B cell (primary cell): ENCODE data around the gene EFEMP1. TPM values are rescaled to one million over a fixed set of nuclear protein-coding genes. Genes with fewer than 3 reads are reported as not detected.

Experiments used
- ATAC-seq: fragments of 200-7000 bp; cut with Tn5 transposase; one replicate; pipeline ENCODE4 v1.10.0; 2021; ENCODE audit warnings: low read depth, mild to moderate bottlenecking, moderate number of reproducible peaks, moderate library complexity
- CTCF ChIA-PET: fragments of 350-600 bp; sonication (Branson Sonifier 250); formaldehyde crosslinking; loops from one replicate; lab custom pipeline; 2021; ENCODE audit warnings: antibody characterized with exemption, inconsistent platforms; lab: Charles Lee
- POLR2A ChIA-PET: fragments of 350-600 bp; sonication (Branson Sonifier 250); formaldehyde crosslinking; loops from one replicate; lab custom pipeline; 2021; ENCODE audit warnings: antibody characterized with exemption; lab: Charles Lee
- DNase-seq: peaks from one replicate; pipeline ENCODE4 v3.0.0; 2013
- H2AFZ ChIP-seq: 2 replicates; pipeline ENCODE4 v1.6.1; 2012; ENCODE audit warnings: mild to moderate bottlenecking, low read depth, low read length; ENCODE audit not compliant: insufficient read depth, poor library complexity, severe bottlenecking
- H3K27ac ChIP-seq, 2 donors: 1 replicate in 1 of 2; 2 replicates in 1 of 2; pipeline ENCODE4 v1.5.1; 2012 to 2013; ENCODE audit warnings: low read length in 2 of 2, mild to moderate bottlenecking in 2 of 2, moderate library complexity in 1 of 2
- H3K27me3 ChIP-seq, 4 experiments: fragments of 200-600 bp in 1 of 4; sonication (generic) in 1 of 4; replicated peaks in 1 of 4; 1 replicate in 2 of 4; 2 replicates in 2 of 4; pipeline versions ENCODE4 v1.6.1 to v1.7.0; 2013 to 2016; ENCODE audit warnings: low read length in 3 of 4, mild to moderate bottlenecking in 2 of 4, mixed read lengths in 1 of 4, moderate library complexity in 1 of 4; ENCODE audit not compliant: insufficient read depth in 4 of 4, control insufficient read depth in 3 of 4; ENCODE audit errors: control extremely low read depth in 1 of 4
- H3K36me3 ChIP-seq, 2 experiments: replicated peaks in 1 of 2; 1 replicate in 1 of 2; 2 replicates in 1 of 2; pipeline versions ENCODE4 v1.6.1 to v1.7.1; 2013; ENCODE audit warnings: low read length in 1 of 2; ENCODE audit not compliant: insufficient read depth in 2 of 2, control insufficient read depth in 1 of 2; ENCODE audit errors: control extremely low read depth in 1 of 2, extremely low read depth in 1 of 2
- H3K4me1 ChIP-seq, 2 donors: fragments of 200-600 bp in 1 of 2; sonication (generic) in 1 of 2; 1 replicate in 1 of 2; 2 replicates in 1 of 2; pipeline versions ENCODE4 v1.5.1 to v1.6.1; 2013 to 2017; ENCODE audit warnings: low read length in 2 of 2; ENCODE audit not compliant: control insufficient read depth in 2 of 2, insufficient read depth in 2 of 2
- H3K4me2 ChIP-seq: replicated peaks from 2 replicates; pipeline ENCODE3; 2012; ENCODE audit warnings: mild to moderate bottlenecking, low read depth, low read length; ENCODE audit not compliant: poor library complexity, severe bottlenecking
- H3K4me3 ChIP-seq, 5 experiments: fragments of 200-600 bp in 1 of 5; sonication (generic) in 1 of 5; 1 replicate in 3 of 5; 2 replicates in 2 of 5; pipeline versions ENCODE4 v1.5.1 to v1.7.0; 2011 to 2016; ENCODE audit warnings: low read length in 4 of 5, mild to moderate bottlenecking in 4 of 5, low read depth in 2 of 5, control low read depth in 1 of 5, moderate library complexity in 1 of 5; ENCODE audit not compliant: insufficient read depth in 1 of 5; ENCODE audit errors: control extremely low read depth in 1 of 5, extremely low read depth in 1 of 5
- H3K79me2 ChIP-seq: fragments of 200-600 bp; sonication (generic); one replicate; pipeline ENCODE4 v1.6.0; 2016; ENCODE audit warnings: low read length; ENCODE audit not compliant: control insufficient read depth, insufficient read depth
- H3K9ac ChIP-seq: fragments of 200-600 bp; sonication (generic); 2 replicates; pipeline ENCODE4 v1.6.1; 2017; ENCODE audit warnings: mild to moderate bottlenecking, low read length, moderate library complexity
- H3K9me3 ChIP-seq, 3 donors: one replicate each; pipeline versions ENCODE4 v1.6.1 to v1.7.1; 2013; ENCODE audit warnings: low read length in 2 of 3; ENCODE audit not compliant: control insufficient read depth in 2 of 3, insufficient read depth in 1 of 3; ENCODE audit errors: control extremely low read depth in 1 of 3
- H4K20me1 ChIP-seq: 2 replicates; pipeline ENCODE4 v1.6.0; 2012; ENCODE audit warnings: mild to moderate bottlenecking, low read length; ENCODE audit not compliant: insufficient read depth, control insufficient read depth, poor library complexity, severe bottlenecking
- H3K27ac Mint-ChIP-seq: one replicate; pipeline ENCODE4 v1.8.0; 2021; ENCODE audit warnings: mixed read lengths
- H3K27me3 Mint-ChIP-seq: one replicate; pipeline ENCODE4 v1.8.0; 2021; ENCODE audit warnings: mixed read lengths
- H3K4me1 Mint-ChIP-seq: one replicate; pipeline ENCODE4 v1.8.0; 2021; ENCODE audit warnings: mixed read lengths
- H3K4me3 Mint-ChIP-seq: one replicate; pipeline ENCODE4 v1.8.0; 2021; ENCODE audit warnings: mixed read lengths
- H3K9me3 Mint-ChIP-seq: one replicate; pipeline ENCODE4 v1.8.0; 2022; ENCODE audit warnings: mixed read lengths; ENCODE audit not compliant: insufficient read depth
- EZH2 ChIP-seq: IDR thresholded peaks from 2 replicates; pipeline ENCODE4 v1.6.1; 2012; ENCODE audit warnings: borderline replicate concordance, low read depth, mild to moderate bottlenecking, moderate library complexity, low read length; ENCODE audit not compliant: insufficient read depth, poor library complexity, severe bottlenecking
- WGBS: methylation state at CpG from one replicate; pipeline ENCODE4 v1.1.5; 2013; ENCODE audit warnings: missing lambda C conversion rate; ENCODE audit not compliant: insufficient coverage; 5-methylcytosine and 5-hydroxymethylcytosine counted together
- intact Hi-C: fragments of 100-400 bp; cut with micrococcal nuclease; formaldehyde crosslinking; loops from one replicate; pipeline ENCODE4 v1.10.0; 2022
- polyA plus RNA-seq: library from polyadenylated mRNA; depleted of rRNA; stranded (reverse); fragments of >200 nt; gene quantifications from 2 replicates; pipeline ENCODE4 v1.2.3, GENCODE V29; 2012
- total RNA-seq, 2 donors: library from RNA; stranded (reverse); fragments of 120-200 nt in 1 of 2; gene quantifications; 1 replicate in 1 of 2; 2 replicates in 1 of 2; pipeline versions ENCODE4 v1.2.3 to v1.2.4, GENCODE V29; 2013 to 2022
- TF ChIP-seq, protein P1 (sequence below): fragments of 200-600 bp; IDR thresholded peaks from one replicate; pipeline ENCODE4 v1.8.0; 2022; ENCODE audit warnings: antibody characterized with exemption, mild to moderate bottlenecking

Gene EFEMP1
- total and polyA plus RNA-seq, 2 donors (not counting 1 experiment from before 2014, with no cell fraction given), result not detected

DNA sequence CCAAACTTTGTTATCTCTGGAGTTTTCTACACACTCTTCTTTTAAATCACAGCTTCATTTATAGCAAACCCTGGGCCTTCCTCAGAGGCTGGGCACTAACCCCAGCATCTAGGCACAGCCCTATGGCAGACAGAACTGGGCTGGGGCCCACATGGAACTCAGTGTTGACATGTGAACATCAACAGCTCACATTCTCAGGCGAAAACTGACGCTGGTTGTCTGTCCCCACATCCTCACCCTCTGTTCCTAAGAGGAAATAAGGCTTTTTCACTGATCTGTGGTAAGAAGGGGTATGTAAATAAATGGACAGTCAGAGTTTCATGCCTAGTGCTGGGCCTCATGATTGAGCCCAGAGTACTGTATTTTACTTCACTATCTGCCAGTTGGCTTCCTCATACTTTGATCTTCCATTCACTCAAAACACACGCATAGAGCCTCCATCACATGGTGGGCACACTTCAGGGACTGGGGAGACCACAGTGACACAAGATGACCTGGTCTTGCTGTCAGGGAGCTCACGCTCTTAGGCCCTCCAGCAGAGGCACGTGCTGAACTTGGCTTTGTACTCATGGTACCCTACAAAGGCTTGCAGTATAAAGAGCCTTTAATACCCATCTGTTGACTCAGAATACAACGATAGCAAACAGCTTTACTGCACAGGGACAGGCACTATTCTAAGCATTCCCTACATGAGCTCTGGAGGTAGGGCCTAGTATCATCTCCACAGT lies 43.0 kb downstream of the EFEMP1 start:
- POLR2A ChIA-PET, result no interaction called here
- H3K4me2 ChIP-seq, result no peak overlapping the region
- no peak overlapping the region for H3K27ac ChIP-seq
- no peaks in the 10 kb centered on the region for H4K20me1 ChIP-seq
- H2AFZ ChIP-seq, result no peak overlapping the region
- H3K4me1 Mint-ChIP-seq, result no peaks in the 10 kb centered on the region
- no peaks in the 10 kb centered on the region for H3K9me3 Mint-ChIP-seq
- no peaks in the 10 kb centered on the region for H3K9me3 ChIP-seq
- no peak for ATAC-seq
- no peaks in the 10 kb centered on the region for H3K27me3 ChIP-seq
- no peak overlapping the region for H3K4me3 ChIP-seq
- H3K9ac ChIP-seq, result no peak overlapping the region
- H3K27ac Mint-ChIP-seq, result no peak overlapping the region
- no peaks in the 10 kb centered on the region for H3K36me3 ChIP-seq
- intact Hi-C loops, result no loop called here
- CTCF ChIA-PET, result no interaction called here
- DNase-seq, result no peak
- H3K4me3 Mint-ChIP-seq, result no peak overlapping the region
- TF ChIP-seq, protein P1, sequence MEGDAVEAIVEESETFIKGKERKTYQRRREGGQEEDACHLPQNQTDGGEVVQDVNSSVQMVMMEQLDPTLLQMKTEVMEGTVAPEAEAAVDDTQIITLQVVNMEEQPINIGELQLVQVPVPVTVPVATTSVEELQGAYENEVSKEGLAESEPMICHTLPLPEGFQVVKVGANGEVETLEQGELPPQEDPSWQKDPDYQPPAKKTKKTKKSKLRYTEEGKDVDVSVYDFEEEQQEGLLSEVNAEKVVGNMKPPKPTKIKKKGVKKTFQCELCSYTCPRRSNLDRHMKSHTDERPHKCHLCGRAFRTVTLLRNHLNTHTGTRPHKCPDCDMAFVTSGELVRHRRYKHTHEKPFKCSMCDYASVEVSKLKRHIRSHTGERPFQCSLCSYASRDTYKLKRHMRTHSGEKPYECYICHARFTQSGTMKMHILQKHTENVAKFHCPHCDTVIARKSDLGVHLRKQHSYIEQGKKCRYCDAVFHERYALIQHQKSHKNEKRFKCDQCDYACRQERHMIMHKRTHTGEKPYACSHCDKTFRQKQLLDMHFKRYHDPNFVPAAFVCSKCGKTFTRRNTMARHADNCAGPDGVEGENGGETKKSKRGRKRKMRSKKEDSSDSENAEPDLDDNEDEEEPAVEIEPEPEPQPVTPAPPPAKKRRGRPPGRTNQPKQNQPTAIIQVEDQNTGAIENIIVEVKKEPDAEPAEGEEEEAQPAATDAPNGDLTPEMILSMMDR, result no peak
- no peak for TF ChIP-seq EZH2
- peaks cover 13% of the 10 kb centered on the region for H3K27me3 Mint-ChIP-seq
- 88% methylated on average over 4 of the region's 6 CpGs for WGBS
- H3K79me2 ChIP-seq, result no peaks in the 10 kb centered on the region
- H3K4me1 ChIP-seq, result no peaks in the 10 kb centered on the region

GRCh38 chr2:55879976-55880375 lies 43.6 kb downstream of the EFEMP1 start:
- Histone ChIP-seq H3K79me2 (no peaks in the 10 kb centered on the region), H3K4me1 (no peaks in the 10 kb centered on the region), H3K4me2 (no peak overlapping the region), H3K9me3 (no peaks in the 10 kb centered on the region), H4K20me1 (no peaks in the 10 kb centered on the region), H3K27ac (no peak overlapping the region), H3K27me3 (no peaks in the 10 kb centered on the region), H3K36me3 (no peaks in the 10 kb centered on the region), H2AFZ (no peak overlapping the region), H3K9ac (no peak overlapping the region), H3K4me3 (no peak overlapping the region)
- ChIA-PET CTCF (no interaction called here), POLR2A (no interaction called here)
- H3K4me3 Mint-ChIP-seq, result no peak overlapping the region
- intact Hi-C loops, result no loop called here
- no peak overlapping the region for H3K27ac Mint-ChIP-seq
- no peak for DNase-seq
- 73% methylated on average over 1 of the region's 3 CpGs for WGBS
- no peak for ATAC-seq
- TF ChIP-seq, protein P1, result no peak
- TF ChIP-seq EZH2, result no peak
- no peaks in the 10 kb centered on the region for H3K4me1 Mint-ChIP-seq
- no peaks in the 10 kb centered on the region for H3K9me3 Mint-ChIP-seq
- peaks cover 11% of the 10 kb centered on the region for H3K27me3 Mint-ChIP-seq
